ENCODE measurements around the gene ATF7IP. TPM values are rescaled to one million over a fixed set of nuclear protein-coding genes. Genes with fewer than 3 reads are reported as not detected.

Gene ATF7IP
- total RNA-seq, 6 donors from 2014 or later: 20.5 to 65.5 (median 55.9) TPM

DNA sequence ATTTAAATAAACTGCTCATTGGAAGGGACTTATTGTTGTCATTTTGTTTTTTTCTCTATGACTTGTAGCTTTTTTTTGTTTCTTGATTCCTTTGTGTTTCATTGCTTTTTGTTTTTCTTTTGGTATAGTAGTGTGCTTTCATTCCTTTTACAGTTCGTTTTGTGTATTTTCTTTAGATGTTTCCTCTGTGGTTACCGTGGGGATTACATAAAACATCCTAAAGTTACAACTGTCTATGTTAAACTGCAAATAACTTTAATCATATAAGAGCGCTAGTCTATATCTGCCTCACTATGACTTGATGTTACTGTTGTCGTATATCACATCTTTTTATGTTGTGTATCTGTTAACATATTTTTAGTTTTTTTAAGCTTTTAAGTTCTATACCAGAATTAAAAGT is 86.9 kb downstream of the ATF7IP start:
- peaks cover 5 to 62% (median 21%) of the 10 kb centered on the region in 4 donors for H3K36me3 ChIP-seq
- ATAC-seq (ENCODE audit: low FRiP score in 2 of 2) (no peak), DNase-seq (no peak)
- H3K9me3 ChIP-seq: no peaks in the 10 kb centered on the region
- H3K27me3 ChIP-seq: no peaks in the 10 kb centered on the region
- no peak overlapping the region for H3K27ac ChIP-seq
- H3K4me1 ChIP-seq: peaks cover 0 to 5% (median 3%) of the 10 kb centered on the region in 4 donors
- TF ChIP-seq EP300 (IDR thresholded peaks at IDR 0.05) (no peak), POLR2A (IDR thresholded peaks at IDR 0.05) (no peak), POLR2AphosphoS5 (IDR thresholded peaks at IDR 0.05) (no peak)
- TF ChIP-seq, protein P1, sequence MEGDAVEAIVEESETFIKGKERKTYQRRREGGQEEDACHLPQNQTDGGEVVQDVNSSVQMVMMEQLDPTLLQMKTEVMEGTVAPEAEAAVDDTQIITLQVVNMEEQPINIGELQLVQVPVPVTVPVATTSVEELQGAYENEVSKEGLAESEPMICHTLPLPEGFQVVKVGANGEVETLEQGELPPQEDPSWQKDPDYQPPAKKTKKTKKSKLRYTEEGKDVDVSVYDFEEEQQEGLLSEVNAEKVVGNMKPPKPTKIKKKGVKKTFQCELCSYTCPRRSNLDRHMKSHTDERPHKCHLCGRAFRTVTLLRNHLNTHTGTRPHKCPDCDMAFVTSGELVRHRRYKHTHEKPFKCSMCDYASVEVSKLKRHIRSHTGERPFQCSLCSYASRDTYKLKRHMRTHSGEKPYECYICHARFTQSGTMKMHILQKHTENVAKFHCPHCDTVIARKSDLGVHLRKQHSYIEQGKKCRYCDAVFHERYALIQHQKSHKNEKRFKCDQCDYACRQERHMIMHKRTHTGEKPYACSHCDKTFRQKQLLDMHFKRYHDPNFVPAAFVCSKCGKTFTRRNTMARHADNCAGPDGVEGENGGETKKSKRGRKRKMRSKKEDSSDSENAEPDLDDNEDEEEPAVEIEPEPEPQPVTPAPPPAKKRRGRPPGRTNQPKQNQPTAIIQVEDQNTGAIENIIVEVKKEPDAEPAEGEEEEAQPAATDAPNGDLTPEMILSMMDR (IDR thresholded peaks at IDR 0.05): no peak
- no peak overlapping the region for H3K4me3 ChIP-seq
- 69 to 75% methylated on average over 4 of the region's 4 CpGs for WGBS, 2 donors

DNA sequence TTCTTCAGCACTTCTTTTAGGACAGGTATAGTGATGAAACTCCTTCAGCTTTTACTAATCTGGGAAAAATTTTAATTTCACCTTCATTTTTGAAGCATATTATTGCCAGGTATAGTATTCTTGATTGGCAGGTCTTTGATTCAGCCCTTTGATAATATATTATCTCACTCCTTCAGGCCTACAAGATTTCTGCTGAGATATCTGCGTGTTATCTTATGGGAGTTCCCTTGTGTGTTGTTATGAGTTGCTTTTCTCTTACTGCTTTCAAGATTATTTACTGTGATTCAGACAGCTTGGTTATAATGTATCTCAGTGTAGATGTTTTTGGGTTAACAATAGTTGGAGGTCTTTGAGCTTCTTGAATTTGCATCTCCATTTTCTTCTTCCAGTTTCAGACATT is 87.4 kb downstream of the ATF7IP start:
- H3K4me1 ChIP-seq: peaks cover 0 to 5% (median 3%) of the 10 kb centered on the region in 4 donors
- TF ChIP-seq, protein P1 (IDR thresholded peaks at IDR 0.05): no peak
- TF ChIP-seq EP300 (IDR thresholded peaks at IDR 0.05) (no peak), POLR2AphosphoS5 (IDR thresholded peaks at IDR 0.05) (no peak), POLR2A (IDR thresholded peaks at IDR 0.05) (no peak)
- H3K4me3 ChIP-seq: no peak overlapping the region
- H3K27me3 ChIP-seq: no peaks in the 10 kb centered on the region
- no peak for DNase-seq
- 87 to 89% methylated on average over 1 of the region's 1 CpG for WGBS, 2 donors
- H3K27ac ChIP-seq: no peak overlapping the region
- no peak for ATAC-seq (ENCODE audit: low FRiP score in 2 of 2)
- H3K36me3 ChIP-seq: peaks cover 0 to 62% (median 22%) of the 10 kb centered on the region in 4 donors
- no peaks in the 10 kb centered on the region for H3K9me3 ChIP-seq

DNA sequence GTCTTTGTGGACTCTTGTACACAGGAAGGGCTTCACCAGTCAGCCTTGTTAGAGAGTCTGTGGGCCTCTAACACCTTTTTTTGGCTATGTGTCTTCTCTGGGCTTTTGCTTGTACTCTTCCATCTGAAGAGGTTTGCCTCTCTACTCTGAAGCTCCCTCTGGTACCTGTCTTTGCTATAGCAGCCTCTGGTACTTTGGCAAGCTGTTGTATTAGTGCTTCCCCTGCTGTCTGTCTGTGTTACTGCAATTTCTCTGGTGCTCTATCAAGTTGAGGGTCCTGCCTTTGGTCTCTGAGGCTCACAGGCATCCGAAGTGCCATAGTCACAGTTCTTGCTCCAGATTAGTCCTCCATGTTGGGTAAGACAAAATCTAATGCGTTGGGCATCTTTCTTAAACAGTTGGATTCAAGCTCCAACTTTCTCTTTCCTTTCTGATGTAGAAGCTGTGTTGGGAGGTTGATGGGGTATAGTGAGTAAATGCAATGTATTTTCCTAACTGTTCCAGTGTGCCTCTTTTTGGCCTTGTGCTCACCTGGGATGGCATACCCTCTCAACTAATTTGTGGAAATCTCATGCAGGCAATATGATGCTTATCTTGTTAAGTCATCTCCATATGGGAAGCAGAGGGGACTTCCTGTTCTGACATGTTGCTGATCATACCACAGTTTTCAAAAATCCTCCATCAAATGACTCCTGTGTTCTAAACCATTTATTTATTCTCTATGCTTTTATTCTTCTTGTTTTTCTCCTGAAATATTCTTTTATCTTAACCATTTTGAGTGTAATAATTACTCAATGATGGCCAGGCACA is 88.8 kb downstream of the ATF7IP start:
- Histone ChIP-seq H3K4me1 (peaks cover 0 to 5% (median 3%) of the 10 kb centered on the region in 4 donors), H3K36me3 (peaks cover 0 to 64% (median 26%) of the 10 kb centered on the region in 4 donors), H3K27me3 (no peaks in the 10 kb centered on the region), H3K9me3 (no peaks in the 10 kb centered on the region), H3K4me3 (no peak overlapping the region), H3K27ac (no peak overlapping the region)
- 87 to 91% methylated on average over 2 of the region's 2 CpGs for WGBS, 2 donors
- DNase-seq (no peak), ATAC-seq (ENCODE audit: low FRiP score in 2 of 2) (no peak)
- TF ChIP-seq EP300 (IDR thresholded peaks at IDR 0.05): no peak
- TF ChIP-seq, protein P1 (IDR thresholded peaks at IDR 0.05): peak; percentile 15 to 61 (median 26)

DNA sequence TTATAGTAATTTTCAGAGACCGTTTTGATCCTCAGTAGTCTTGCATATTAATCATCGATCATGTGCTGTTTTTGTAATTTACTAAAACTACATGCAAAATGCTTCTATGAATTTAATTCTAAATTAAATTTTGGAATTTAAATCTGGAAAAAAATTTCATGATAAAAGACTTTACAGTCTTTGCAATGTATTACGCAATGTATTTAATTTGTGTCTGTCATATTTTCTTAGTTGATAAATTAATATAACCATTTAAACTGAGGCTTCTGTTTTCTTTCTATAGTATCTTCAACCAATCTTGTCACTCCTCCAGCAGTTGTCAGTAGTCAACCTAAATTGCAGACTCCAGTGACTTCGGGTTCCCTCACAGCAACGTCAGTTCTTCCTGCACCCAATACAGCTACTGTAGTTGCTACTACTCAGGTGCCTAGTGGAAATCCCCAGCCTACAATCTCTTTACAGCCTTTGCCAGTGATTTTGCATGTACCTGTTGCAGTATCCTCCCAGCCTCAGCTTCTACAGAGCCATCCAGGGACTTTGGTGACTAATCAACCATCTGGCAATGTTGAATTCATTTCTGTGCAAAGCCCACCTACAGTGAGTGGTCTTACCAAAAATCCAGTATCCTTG is 94.8 kb downstream of the ATF7IP start:
- DNase-seq: no peak

More for the DNA sequence above, 94.8 kb downstream of the ATF7IP start:
- no peak for ATAC-seq (ENCODE audit: low FRiP score in 2 of 2)
- TF ChIP-seq EP300 (IDR thresholded peaks at IDR 0.05): no peak
- no peak for TF ChIP-seq POLR2A (IDR thresholded peaks at IDR 0.05)
- no peak for TF ChIP-seq POLR2AphosphoS5 (IDR thresholded peaks at IDR 0.05)
- TF ChIP-seq, protein P1 (IDR thresholded peaks at IDR 0.05): no peak
- no peak overlapping the region for H3K27ac ChIP-seq
- WGBS, 2 donors: 94 to 98% methylated on average over 5 of the region's 5 CpGs
- H3K27me3 ChIP-seq: no peaks in the 10 kb centered on the region
- no peak overlapping the region for H3K4me3 ChIP-seq
- peaks cover 8 to 70% (median 24%) of the 10 kb centered on the region in 4 donors for H3K36me3 ChIP-seq
- H3K4me1 ChIP-seq: peaks cover 0 to 5% (median 0%) of the 10 kb centered on the region in 4 donors
- no peaks in the 10 kb centered on the region for H3K9me3 ChIP-seq

All from upper lobe of left lung (tissue), 6 donors.